Amygdala (tissue), 56 donors: Measurements from ENCODE around the gene ARHGAP11B.
"Not testable (repeated sequence)": the region's sequence is repeated elsewhere in the genome, so short reads cannot be mapped to it uniquely, and the experiment has no call there.

Experiments used
- DNase-seq, 56 donors: peaks; one replicate each; lab custom pipeline; 2025; lab: John Stamatoyannopoulos, UW

ARHGAP11B gene

DNA sequence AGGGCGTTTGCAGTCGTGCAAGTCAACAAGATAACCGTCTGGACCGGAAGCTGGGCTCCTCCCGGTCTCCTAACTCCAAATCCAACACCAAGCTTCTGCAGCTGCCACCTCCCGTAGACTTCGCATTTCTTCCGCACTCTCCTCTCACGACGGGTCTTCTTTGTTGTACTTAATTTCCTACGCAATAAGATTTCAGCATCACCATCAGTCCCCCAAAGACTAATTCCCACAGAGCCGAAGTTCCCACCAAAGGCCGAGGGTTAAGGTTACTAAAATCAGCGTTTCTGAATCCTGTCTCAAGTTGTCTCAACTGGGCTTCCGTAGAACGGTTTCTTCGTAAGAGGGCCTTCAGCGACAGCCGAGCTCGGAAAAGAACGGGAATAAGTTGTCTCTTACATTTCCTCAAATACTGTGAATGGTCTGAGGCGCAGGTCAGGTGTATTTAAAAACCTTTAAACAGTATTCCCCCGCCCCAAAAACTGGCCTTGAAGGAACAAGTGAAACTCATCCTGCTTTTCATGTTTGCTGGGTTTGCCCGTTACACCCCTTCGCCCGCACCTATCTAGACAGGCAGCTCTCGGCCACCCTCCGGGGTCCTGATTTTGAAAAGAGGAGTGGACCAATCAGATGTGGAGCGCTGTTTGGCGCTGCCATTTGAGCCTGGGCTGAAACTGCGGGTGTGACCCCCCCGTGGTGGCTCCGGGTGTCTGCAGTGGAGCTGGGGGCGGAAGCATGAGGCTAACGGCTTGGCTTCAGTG, at the start of gene ARHGAP11B:
Gene ARHGAP11B (plus strand): TSS at position 693 of the 758 bp plus-strand sequence.
- DNase-seq: not testable (repeated sequence)

GRCh38 chr15:30579394-30579970, 46.4 kb upstream of the ARHGAP11B start:
- not testable (repeated sequence) for DNase-seq

DNA sequence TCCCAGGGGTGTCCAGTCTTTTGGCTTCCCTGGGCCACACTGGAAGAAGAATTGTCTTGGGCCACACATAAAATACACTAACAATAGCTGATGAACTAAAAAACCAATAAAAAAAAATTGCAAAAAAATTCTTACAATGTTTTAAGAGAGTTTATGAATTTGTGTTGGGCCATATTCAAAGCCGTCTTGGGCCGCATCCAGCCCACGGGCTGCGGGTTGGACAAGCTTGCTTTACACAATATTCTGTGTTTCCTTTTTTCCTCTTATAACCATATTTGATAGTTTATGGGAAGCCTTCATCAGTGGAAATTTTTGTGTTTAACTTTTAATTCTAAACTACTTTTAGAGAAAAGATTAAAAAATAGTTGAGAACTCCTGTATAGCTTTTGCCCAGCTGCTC, 45.2 kb upstream of the ARHGAP11B start:
- DNase-seq: not testable (repeated sequence)

GRCh38 chr15:30598953-30599352, 27.0 kb upstream of the ARHGAP11B start:
- not testable (repeated sequence) for DNase-seq

DNA sequence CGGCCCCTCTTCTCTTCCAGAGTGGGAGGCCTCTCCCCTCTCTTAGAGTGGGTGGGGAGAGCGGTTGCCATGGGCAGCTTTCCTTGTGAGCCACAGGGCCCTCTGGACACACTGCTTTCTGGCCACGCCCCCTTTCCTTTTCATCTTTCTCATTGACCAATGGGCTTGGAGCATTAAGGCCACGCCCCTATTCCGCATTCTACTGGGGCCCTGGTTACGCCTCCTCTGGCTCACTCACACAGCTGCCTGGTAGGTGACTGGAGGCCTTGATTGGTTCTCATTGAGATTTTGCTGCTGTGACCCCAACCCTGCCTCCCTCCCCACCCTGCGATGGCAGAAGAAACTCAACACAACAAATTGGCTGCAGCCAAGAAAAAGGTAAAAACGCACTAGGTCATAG, 22.1 kb upstream of the ARHGAP11B start, which contains the start of gene GOLGA8H:
Gene GOLGA8H (plus strand): TSS at position 233 of the 400 bp plus-strand sequence. CDS start 98 bp downstream, at position 331.
- not testable (repeated sequence) for DNase-seq

DNA sequence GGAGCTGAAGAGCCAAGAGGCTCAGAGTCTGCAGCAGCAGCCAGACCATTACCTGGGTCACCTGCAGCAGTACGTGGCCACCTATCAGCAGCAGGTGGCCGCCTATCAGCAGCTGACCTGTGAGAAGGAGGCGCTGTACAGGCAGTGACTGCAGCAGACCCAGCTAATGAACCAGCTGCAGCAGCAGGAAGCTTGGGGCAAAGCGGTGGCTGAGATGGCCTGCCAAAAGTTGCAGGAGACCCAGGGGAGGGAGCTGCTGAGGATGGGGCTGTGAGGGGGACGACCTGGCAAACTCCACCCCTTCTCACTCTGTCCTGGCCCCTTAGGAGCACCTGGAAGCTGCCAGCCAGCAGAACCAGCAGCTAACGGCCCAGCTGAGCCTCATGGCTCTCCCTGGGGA, 13.7 kb upstream of the ARHGAP11B start:
- DNase-seq: not testable (repeated sequence)

- not testable (repeated sequence) for DNase-seq
Observed at GRCh38 chr15:30621342-30621741, 4.6 kb upstream of the ARHGAP11B start.

DNA sequence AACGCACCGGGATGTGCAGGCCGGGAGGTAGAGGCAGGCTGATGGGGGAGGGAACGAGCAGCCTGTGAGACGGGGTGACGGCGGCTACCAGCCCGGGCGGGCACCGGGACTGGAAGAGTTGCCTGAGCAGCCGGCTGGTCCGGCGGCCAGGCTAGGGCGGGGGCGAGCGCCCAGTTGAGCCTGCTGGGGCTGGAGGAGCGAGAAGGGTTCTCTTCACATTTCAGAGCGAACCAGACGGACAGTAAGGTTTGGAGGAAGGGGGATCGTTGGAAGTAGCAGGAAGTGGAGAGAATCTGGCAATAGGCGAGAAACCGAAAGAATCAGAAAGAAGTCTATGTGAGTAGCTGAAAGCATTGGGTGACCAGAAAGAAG, 252 bp downstream of the ARHGAP11B start:
- DNase-seq: not testable (repeated sequence)

DNA sequence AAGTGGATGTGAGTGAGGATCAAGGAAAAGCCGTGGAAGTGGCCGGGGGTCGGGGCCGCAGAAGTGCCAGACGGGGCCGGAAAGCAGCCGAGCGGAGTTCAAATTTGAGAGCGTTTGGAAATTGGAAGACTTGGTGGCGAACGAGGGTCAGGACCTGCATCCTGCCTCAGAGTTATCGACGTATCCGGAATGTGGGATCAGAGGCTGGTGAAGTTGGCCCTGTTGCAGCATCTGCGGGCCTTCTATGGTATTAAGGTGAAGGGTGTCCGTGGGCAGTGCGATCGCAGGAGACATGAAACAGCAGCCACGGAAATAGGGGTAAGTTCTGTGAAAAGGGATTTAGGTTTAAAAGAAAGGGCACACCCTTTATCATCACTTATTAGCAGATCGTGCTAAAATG, 704 bp downstream of the ARHGAP11B start:
- not testable (repeated sequence) for DNase-seq

DNA sequence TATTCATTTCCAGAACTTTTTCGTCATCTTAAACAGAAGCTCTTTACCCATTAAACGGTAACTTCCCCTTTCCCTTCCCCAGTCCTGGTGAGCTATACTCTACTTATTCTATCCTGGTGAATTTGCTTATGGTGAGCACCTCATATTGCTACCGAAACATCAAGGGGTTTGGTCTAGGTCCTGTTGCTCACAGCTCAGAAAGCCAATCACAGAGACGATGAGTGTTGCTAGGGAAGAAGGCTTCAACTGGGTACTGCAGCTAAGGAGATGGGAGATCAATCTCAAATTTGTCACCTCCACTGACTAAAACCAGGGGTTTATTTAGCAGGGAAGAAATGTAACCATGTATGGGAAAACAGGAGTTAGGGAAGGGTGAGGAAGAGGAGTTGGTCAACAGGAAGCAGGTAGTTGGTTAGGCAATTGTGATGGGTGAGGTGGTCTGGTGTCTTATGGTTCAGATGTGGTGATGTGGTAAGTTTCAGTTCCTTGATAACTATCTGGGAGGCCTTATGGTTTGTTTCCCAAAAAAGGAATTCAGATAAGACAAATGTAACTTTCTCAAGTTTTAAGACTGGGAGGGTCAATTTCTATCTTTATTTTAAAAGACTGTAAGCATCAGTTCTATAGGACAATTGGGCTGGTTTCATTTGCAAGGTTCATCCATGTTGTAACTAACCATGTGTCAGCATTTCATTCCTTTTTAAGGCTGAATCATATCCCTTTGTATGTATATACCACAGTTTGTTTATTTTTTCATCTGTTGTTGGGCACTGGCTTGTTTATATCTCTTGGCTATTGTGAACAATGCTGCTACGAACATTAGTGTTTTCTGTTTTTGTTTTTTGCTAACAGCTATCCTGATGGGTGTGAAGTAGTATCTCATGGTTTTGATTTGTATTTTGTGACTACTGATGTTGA, 24.3 kb downstream of the ARHGAP11B start:
- no peak for DNase-seq

- DNase-seq: not testable (repeated sequence)
Observed at GRCh38 chr15:30661154-30661553, 35.2 kb downstream of the ARHGAP11B start.

GRCh38 chr15:30669621-30670020, 43.7 kb downstream of the ARHGAP11B start:
- not testable (repeated sequence) for DNase-seq

GRCh38 chr15:30670056-30670455, 44.1 kb downstream of the ARHGAP11B start:
- DNase-seq: no peak

DNA sequence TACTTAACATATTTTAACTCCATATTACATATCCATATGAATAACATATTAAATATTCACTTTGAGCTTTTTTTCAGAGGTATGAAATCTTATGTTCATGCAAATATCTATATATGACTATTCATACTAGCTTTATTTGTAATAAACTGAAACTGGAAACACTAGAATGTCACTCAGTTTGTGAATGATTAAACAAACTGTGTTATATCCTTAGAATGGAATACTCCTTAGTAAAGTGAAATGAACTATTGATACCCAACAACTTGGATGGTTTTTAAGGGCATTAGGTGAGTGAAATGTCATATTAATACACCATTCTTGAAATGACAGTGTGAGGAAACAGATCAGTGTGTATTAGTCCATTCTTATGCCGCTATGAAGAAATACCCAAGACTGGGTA, 45.4 kb downstream of the ARHGAP11B start:
- DNase-seq: no peak

- DNase-seq: no peak
Observed at GRCh38 chr15:30675126-30675525, 49.2 kb downstream of the ARHGAP11B start.

DNA sequence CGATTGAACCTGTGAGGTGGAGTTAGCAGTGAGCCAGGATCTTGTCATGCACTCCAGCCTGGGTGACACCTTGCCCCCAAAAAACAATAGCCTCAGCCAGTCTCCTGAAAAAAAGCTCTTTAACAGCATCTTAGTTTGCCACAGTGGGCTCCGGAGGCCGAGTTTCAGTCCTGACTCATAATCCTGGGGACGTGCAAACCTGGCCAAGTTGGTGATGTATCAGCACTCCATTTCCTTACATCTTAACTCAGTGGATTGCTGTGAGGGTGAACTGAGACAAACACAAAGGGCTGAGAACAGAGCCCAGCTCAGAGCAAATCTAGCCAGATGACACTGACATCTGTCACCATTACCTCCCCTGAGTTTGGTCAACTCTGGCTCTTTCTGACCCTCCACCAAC, 50.0 kb downstream of the ARHGAP11B start:
- not testable (repeated sequence) for DNase-seq

GRCh38 chr15:30680997-30681396, 55.1 kb downstream of the ARHGAP11B start:
- not testable (repeated sequence) for DNase-seq

DNA sequence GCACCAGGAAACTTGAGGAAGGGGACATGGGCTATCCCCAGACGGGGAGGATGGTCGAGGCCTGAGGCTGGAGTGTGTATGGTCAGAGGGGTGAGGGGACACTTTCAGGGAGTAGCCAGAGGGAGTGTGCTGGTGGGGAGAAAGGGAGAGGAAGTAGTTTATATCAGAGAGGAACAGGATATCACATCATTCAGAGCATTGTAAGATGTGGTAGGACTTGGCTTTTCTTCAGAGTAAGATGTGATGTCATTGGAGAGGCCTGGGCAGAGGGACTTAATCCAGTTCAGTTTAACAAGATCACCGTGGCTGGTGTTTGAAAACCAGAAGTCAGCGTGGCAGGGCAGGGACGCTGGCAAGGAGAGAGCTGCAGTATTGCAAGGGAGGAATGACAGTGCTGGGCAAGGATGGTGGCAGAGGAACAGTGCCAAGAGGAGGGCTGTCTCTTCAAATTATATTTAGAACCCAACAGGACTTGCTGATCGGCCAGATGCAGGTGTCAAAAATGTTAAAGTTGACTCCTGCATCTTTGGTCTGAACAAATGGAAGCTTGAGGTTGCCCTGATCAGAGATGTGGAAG, 59.9 kb downstream of the ARHGAP11B start:
- not testable (repeated sequence) for DNase-seq

DNA sequence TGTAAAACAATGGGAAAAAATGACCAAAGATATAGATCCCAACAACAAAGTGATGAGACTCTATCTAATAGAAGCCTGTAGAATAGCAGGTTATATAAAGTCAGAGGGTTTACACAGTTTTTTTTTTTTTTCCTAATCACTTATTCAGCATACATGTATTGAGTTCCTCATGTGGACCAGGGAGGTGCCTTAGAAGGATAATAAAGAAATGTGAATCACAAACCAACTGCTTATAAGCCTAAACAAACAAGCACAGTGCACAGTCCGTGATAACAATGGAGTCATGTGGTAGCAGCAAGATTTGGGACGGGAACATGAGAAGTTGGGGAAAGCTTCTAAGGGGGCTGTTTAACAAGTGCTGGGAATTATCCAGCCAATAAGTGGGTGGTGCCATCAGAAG, 60.7 kb downstream of the ARHGAP11B start:
- not testable (repeated sequence) for DNase-seq
